ENCODE measurements around the gene ZMIZ1. TPM values are rescaled to one million over a fixed set of nuclear protein-coding genes. Genes with fewer than 3 reads are reported as not detected.

ZMIZ1 gene
- total RNA-seq, 1 donor from 2014 or later = 6.3 TPM

DNA sequence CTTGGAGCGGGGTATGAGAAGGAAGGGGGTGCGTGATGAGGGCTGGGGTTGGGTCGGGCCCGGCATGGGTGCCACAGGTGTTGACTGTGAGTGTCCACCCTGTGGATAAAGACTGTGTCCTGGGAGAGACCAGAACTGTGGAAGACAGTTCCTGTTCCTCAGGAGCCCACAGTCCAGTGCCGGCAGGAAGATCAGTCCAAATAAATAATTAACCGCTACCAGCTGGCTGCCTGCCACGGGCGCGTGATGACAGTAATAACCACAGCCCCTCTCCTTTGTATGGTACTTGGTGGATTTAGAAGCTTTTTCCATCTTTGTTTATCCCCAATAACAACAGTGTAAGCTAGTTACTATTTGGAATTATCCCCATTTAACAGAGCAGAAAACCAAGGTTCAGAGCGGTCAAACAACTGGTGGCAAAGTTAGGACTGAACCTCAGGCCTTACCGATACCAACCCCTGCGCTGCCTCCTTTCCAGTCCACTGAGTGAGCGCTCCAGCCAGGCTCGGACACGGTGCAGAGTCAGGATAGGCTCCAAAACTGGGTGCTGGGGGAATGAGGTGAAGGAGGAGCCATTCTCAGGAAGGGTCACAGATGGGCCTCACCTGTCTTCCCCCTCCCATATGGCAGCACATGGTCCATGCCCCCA is 5.1 kb downstream of the ZMIZ1 start:
- TF ChIP-seq, protein P1, sequence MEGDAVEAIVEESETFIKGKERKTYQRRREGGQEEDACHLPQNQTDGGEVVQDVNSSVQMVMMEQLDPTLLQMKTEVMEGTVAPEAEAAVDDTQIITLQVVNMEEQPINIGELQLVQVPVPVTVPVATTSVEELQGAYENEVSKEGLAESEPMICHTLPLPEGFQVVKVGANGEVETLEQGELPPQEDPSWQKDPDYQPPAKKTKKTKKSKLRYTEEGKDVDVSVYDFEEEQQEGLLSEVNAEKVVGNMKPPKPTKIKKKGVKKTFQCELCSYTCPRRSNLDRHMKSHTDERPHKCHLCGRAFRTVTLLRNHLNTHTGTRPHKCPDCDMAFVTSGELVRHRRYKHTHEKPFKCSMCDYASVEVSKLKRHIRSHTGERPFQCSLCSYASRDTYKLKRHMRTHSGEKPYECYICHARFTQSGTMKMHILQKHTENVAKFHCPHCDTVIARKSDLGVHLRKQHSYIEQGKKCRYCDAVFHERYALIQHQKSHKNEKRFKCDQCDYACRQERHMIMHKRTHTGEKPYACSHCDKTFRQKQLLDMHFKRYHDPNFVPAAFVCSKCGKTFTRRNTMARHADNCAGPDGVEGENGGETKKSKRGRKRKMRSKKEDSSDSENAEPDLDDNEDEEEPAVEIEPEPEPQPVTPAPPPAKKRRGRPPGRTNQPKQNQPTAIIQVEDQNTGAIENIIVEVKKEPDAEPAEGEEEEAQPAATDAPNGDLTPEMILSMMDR (IDR thresholded peaks at IDR 0.05; ENCODE audit: insufficient read depth, low read length, severe bottlenecking) = no peak
- H3K4me3 ChIP-seq (ENCODE audit: low read depth, low read length) = no peak overlapping the region

DNA sequence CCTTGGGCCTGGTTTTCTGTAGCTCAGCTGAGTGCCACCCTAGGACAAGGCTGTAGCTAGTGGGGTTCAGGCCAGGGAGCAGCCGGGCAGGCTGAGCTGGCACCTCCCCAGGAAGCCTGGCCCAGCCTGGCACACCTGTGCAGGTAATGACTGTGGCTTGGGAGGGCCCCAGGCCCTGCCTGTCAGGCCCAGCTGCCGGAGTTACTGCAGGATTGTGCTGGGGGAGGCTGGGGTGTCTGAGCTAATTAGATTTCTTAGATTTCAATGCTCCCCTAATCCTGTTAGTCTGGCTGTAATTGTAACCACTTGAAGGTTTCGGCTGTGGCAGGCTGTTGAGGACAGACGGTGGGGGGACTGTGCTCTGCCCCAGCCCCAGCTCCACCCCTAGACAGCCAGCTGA is 6.0 kb downstream of the ZMIZ1 start:
- DNase-seq (ENCODE audit: low read depth) (no peak), FAIRE-seq (no peak)
- H3K4me3 ChIP-seq (ENCODE audit: low read depth, low read length) = no peak overlapping the region
- peaks cover 3% of the 10 kb centered on the region for H3K36me3 ChIP-seq (ENCODE audit: control insufficient read depth, insufficient read depth, low read length)
- TF ChIP-seq, protein P1 (IDR thresholded peaks at IDR 0.05; ENCODE audit: insufficient read depth, low read length, severe bottlenecking) = no peak
- no peaks in the 10 kb centered on the region for H3K27me3 ChIP-seq (ENCODE audit: control insufficient read depth, insufficient read depth, low read length)

More for the DNA sequence above, 5.1 kb downstream of the ZMIZ1 start:
- peaks cover 3% of the 10 kb centered on the region for H3K36me3 ChIP-seq (ENCODE audit: control insufficient read depth, insufficient read depth, low read length)
- FAIRE-seq (no peak), DNase-seq (ENCODE audit: low read depth) (no peak)
- H3K27me3 ChIP-seq (ENCODE audit: control insufficient read depth, insufficient read depth, low read length) = no peaks in the 10 kb centered on the region

DNA sequence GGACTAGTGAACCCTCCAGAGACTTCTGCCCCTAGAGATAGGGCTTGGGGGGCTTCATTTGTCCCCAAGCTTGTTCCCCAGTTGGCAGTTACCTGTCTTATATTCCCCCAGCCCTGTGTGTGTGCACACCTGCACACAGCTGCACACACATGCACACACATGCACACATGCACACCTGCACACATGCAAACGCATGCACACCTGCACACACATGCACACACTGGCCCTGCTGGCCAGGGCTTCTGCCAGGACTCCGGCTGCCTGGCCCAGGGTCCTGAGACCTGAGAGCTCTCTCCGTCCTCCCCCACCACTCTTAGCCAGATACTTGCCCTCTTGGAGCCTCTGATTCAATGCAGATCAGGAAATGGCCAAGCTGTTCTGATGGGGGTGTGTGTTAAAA is 6.7 kb downstream of the ZMIZ1 start:
- Histone ChIP-seq H3K27me3 (ENCODE audit: control insufficient read depth, insufficient read depth, low read length) (no peaks in the 10 kb centered on the region), H3K36me3 (ENCODE audit: control insufficient read depth, insufficient read depth, low read length) (peaks cover 3% of the 10 kb centered on the region), H3K4me3 (ENCODE audit: low read depth, low read length) (no peak overlapping the region)
- DNase-seq (ENCODE audit: low read depth) = no peak
- TF ChIP-seq, protein P1 (IDR thresholded peaks at IDR 0.05; ENCODE audit: insufficient read depth, low read length, severe bottlenecking) = no peak
- no peak for FAIRE-seq

DNA sequence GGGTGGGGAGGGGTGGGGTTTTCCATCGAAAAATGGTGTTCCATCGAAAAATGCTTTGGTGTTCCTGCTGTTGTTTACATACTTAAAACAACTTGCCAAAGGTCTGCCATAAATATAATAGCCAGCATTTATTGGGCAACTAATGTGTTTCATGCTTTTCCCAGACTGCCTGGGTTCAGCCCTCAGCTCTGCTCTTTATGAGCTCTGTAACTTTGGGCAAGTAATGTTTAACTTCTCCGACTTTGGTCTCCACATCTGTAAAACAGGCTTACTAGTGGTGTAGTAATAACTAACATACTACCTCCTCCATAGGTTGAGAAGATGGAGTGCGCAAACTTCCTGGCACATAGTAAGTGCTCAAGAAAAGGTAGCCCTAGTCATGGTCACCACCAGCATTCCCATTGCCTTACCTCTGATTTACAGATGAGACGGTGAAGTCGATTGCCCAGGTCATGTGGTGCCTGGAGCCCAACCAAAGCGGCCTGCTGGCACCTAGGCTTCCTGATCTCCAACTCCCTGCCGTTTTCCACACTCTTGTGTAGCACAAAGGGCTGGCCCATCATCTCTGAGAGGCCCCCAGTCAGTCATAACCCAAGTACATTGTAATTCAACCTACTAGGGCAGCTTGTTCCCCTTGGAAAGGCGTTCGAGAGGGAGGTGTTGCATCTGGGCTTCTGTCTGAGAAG is 8.9 kb downstream of the ZMIZ1 start:
- TF ChIP-seq, protein P1 (IDR thresholded peaks at IDR 0.05; ENCODE audit: insufficient read depth, low read length, severe bottlenecking) = no peak
- Histone ChIP-seq H3K27me3 (ENCODE audit: control insufficient read depth, insufficient read depth, low read length) (no peaks in the 10 kb centered on the region), H3K36me3 (ENCODE audit: control insufficient read depth, insufficient read depth, low read length) (peaks cover 4% of the 10 kb centered on the region), H3K4me3 (ENCODE audit: low read depth, low read length) (no peak overlapping the region)
- DNase-seq (ENCODE audit: low read depth) (no peak), FAIRE-seq (no peak)

DNA sequence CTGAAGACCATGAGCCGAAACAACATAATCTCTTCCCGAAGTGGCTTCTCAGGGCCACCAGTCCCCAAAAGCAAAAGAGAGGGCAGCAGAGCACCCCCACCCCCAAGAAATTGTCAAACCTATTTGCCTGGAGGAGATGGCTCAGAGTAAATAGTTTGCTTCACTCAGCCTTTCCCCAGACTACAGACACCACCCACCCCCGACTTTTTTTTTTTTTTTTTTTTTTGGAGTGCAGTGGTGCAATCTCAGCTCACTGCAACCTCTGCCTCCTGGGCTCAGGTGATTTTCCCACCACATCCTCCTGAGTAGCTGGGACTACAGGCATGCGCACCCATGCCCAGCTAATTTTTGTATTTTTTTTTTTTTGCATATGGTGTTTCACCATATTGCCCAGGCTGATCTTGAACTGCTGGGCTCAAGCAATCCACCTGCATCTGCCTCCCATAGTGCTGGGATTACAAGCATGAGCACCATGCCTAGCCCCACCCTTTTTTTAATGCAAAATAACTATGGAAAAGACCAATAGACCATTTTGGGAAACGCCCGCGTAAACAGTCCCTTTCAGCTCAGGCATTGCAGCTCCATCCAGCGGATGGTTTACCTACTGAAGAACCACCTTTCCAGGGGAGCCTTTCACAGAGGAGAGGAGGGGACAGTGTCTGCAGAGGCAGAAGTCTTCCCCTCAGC is 9.7 kb downstream of the ZMIZ1 start:
- Histone ChIP-seq H3K4me3 (ENCODE audit: low read depth, low read length) (no peak overlapping the region), H3K27me3 (ENCODE audit: control insufficient read depth, insufficient read depth, low read length) (no peaks in the 10 kb centered on the region), H3K36me3 (ENCODE audit: control insufficient read depth, insufficient read depth, low read length) (peaks cover 4% of the 10 kb centered on the region)
- FAIRE-seq (no peak), DNase-seq (ENCODE audit: low read depth) (no peak)
- TF ChIP-seq, protein P1 (IDR thresholded peaks at IDR 0.05; ENCODE audit: insufficient read depth, low read length, severe bottlenecking) = no peak

Data from bronchial epithelial cell (primary cell).